SH-SY5Y (cell line): ENCODE results near the gene RAPGEF2.

Experiments used
- GATA2 ChIP-seq: IDR thresholded peaks from 2 replicates; pipeline ENCODE4 v1.6.1; 2011; ENCODE audit warnings: mild to moderate bottlenecking, low read depth, low read length
- GATA3 ChIP-seq: IDR thresholded peaks from 2 replicates; pipeline ENCODE4 v1.6.1; 2011; ENCODE audit warnings: low read depth, mild to moderate bottlenecking, low read length, moderate library complexity

- no peak for TF ChIP-seq GATA3
- TF ChIP-seq GATA2, result no peak
These were observed 117.0 kb downstream of the RAPGEF2 start for GRCh38 chr4:159219862-159220261.
